Upper lobe of left lung (tissue), 4 donors: ENCODE results near the gene TMEM62.

ENCODE experiments used
- EP300 ChIP-seq, 4 donors: sonication (generic); formaldehyde crosslinking; IDR thresholded peaks; one replicate each; pipeline ENCODE4 v1.5.1; 2017; ENCODE audit warnings: antibody characterized with exemption in 4 of 4, control low read depth in 2 of 4
- POLR2A ChIP-seq, 4 donors: fragments of 450-650 bp; IDR thresholded peaks; one replicate each; pipeline ENCODE4 v1.5.1; 2016 to 2017; ENCODE audit warnings: antibody characterized with exemption in 4 of 4, mild to moderate bottlenecking in 2 of 4
- POLR2AphosphoS5 ChIP-seq, 2 donors: sonication (generic); formaldehyde crosslinking; IDR thresholded peaks; one replicate each; pipeline ENCODE4 v1.5.1; 2017; ENCODE audit warnings: antibody characterized with exemption in 2 of 2
- TF ChIP-seq, protein P1 (sequence below), 6 experiments: fragments of 450-650 bp in 4 of 6; fragments of 200-600 bp in 2 of 6; sonication (generic) in 2 of 6; IDR thresholded peaks; one replicate each; pipeline ENCODE4 v1.5.1; 2016 to 2019; ENCODE audit warnings: antibody characterized with exemption in 6 of 6

DNA sequence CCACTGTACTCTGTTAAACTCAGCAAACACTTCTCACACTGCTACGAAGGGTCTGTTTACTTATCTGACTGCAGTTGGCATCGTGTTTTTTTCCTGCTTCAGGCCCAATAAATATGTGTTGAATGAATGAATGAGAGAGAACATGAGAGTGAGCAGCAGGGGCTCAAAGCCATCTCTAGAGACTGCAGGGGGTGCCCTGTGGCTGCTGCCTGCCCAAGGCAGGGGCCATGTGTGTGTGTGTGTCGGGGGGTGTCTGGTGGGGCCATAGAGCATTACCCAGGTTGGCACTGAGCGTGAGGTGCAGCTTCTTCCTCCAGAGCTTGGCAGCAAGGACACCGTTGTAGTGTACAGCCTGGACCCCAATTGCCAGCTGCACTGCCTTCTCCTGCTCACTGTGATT is 72.7 kb downstream of the TMEM62 start:
- TF ChIP-seq POLR2A (IDR thresholded peaks at IDR 0.05) = no peak
- TF ChIP-seq POLR2AphosphoS5 (IDR thresholded peaks at IDR 0.05) = no peak
- TF ChIP-seq, protein P1, sequence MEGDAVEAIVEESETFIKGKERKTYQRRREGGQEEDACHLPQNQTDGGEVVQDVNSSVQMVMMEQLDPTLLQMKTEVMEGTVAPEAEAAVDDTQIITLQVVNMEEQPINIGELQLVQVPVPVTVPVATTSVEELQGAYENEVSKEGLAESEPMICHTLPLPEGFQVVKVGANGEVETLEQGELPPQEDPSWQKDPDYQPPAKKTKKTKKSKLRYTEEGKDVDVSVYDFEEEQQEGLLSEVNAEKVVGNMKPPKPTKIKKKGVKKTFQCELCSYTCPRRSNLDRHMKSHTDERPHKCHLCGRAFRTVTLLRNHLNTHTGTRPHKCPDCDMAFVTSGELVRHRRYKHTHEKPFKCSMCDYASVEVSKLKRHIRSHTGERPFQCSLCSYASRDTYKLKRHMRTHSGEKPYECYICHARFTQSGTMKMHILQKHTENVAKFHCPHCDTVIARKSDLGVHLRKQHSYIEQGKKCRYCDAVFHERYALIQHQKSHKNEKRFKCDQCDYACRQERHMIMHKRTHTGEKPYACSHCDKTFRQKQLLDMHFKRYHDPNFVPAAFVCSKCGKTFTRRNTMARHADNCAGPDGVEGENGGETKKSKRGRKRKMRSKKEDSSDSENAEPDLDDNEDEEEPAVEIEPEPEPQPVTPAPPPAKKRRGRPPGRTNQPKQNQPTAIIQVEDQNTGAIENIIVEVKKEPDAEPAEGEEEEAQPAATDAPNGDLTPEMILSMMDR (IDR thresholded peaks at IDR 0.05) = no peak
- TF ChIP-seq EP300 (IDR thresholded peaks at IDR 0.05) = no peak
